Astrocyte of the spinal cord (primary cell): ENCODE measurements around the gene BGLAP.

Experiments used
- DNase-seq: peaks from one replicate; pipeline ENCODE4 v3.0.0; 2011; ENCODE audit warnings: low read depth, low spot score
- H3K4me3 ChIP-seq: 2 replicates; pipeline ENCODE4 v1.5.1; 2011; ENCODE audit warnings: low read depth, mild to moderate bottlenecking, low read length, moderate library complexity
- CTCF ChIP-seq: IDR thresholded peaks from 2 replicates; pipeline ENCODE4 v1.5.1; 2012; ENCODE audit warnings: low read depth, mild to moderate bottlenecking, low read length, inconsistent platforms
- in situ Hi-C: cut with HindIII; loops from 2 replicates; pipeline ENCODE4 v1.10.0; 2017; ENCODE audit warnings: low sequenced_read_pairs

Gene BGLAP

GRCh38 chr1:156241926-156242325 lies at the start of gene BGLAP:
Gene BGLAP, plus strand, starts transcription at chr1:156242184. Its CDS starts 48 bp downstream, at chr1:156242232.
- TF ChIP-seq CTCF = no peak
- H3K4me3 ChIP-seq = no peak within 1 kb of the TSS
- no peak for DNase-seq
- in situ Hi-C loops = no loop called here

GRCh38 chr1:156193208-156193487 lies 48.8 kb upstream of the BGLAP start:
- H3K4me3 ChIP-seq = peak overlapping the region; percentile 93
- DNase-seq = no peak
- TF ChIP-seq CTCF = no peak
- in situ Hi-C loops = no loop called here

DNA sequence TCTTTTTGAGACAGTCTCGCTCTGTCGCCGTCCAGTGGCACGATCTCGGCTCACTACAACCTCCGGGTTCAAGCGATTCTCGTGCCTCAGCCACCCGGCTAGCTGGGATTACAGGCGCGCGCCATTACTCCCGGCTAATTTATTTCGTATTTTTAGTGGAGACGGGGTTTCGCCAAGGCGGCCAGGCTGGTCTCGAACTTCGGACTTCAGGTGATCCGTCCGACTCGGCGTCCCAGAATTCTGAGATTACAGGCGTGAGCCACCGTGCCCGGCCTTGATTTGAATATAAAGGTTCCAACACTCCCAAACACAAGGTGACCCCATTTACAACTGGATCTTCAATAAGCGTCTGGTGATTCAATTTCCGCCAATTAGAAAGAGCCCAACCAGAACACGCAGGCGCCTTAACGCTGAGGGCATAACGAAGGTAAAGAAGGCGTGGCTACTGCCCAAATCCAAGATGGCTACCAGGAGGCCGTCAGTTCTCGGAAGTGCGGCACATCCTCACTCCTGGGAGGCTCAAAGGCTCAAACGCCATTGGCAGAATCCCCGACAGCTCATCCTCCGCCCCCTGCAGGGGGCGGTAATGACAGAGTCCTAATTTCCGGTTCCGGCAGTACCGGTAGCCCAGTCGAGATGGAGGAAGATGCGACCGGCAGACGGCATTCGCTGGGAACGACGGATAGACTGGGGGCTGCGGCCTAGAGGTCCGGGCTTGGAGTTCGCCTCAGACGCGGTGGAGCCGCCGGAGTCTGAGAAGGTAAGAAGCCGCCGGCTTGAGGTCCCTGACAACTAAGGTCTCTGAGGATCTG lies 48.3 kb upstream of the BGLAP start, which contains the start of gene SLC25A44:
SLC25A44 (plus strand) TSS at position 617 of the 812 bp plus-strand sequence. CDS start 5,744 bp downstream, outside the sequence.
- H3K4me3 ChIP-seq = peak within 1 kb of the TSS; percentile 93

DNA sequence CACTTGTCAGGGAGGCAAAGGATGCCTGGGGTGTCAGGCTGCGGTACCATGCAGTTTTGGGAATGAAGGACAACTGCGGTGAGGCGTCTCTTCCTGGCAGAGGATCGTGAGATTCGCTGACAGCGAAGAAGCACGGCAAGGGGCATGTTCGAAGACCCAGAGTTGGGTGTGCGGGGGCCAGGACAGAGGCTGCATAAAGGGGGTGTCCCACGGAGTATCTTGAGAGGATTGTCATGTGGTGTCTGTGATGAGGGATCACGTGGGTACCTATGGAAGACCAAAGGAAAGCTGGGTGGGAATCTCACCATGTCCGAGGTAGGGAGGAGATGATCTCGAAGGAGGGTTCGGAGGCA lies 47.7 kb upstream of the BGLAP start:
- DNase-seq = no peak

More for the DNA sequence above, 48.3 kb upstream of the BGLAP start, which contains the start of gene SLC25A44:
- in situ Hi-C loops = no loop called here
- TF ChIP-seq CTCF = peak; percentile 49
- DNase-seq = peak; percentile 100

DNA sequence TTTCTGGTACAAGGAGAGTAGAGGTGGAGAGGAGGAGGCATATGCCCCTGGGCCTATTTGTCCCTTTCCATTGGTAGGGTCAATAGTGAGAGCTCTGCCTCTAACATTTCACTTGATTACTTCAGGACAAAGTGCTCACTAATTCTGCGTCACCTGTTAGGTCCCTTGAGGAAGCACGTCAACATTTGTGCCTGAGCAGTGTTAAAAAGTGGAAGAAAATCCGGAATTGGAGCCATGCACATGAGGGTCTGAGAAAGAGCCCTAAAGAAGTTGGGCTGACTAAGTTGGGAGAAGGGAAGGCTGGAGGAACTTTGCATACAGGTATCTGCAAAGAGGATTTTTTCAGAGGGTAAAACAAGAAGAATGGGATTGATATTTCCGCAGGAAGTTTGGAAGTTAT lies 46.1 kb upstream of the BGLAP start:
- in situ Hi-C loops = no loop called here
- DNase-seq = no peak
- H3K4me3 ChIP-seq = no peak overlapping the region
- no peak for TF ChIP-seq CTCF

More for the DNA sequence above, 47.7 kb upstream of the BGLAP start:
- peak overlapping the region; percentile 93 for H3K4me3 ChIP-seq
- no peak for TF ChIP-seq CTCF
- in situ Hi-C loops = no loop called here

DNA sequence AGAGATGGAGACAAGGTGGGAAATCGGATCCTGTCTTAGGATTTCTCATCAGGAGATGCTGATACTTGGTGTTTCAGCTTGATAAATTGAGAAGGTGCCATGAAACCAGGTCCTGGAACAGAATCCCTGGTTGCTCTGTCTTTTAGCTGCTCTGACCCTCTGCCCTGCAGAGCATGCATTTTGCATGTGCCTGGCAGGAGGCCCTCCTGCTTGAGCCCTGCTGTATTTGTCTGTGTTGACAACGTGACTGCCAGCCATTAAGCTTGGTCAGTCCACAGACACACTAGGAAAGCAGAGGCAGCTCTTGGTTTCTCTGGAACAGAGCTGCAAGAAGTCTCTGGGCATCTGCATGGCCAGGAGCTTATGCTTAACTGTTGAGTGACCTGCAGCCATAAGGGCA lies 45.5 kb upstream of the BGLAP start:
- no peak for DNase-seq
- in situ Hi-C loops = no loop called here
- no peak overlapping the region for H3K4me3 ChIP-seq
- no peak for TF ChIP-seq CTCF
